Esophagus mucosa (tissue), 1 donor: ENCODE results near the gene RIPOR1. TPM values are rescaled to one million over a fixed set of nuclear protein-coding genes. Genes with fewer than 3 reads are reported as not detected.

Experiments
- ATAC-seq: fragments of 200-7000 bp; cut with Tn5 transposase; one replicate; pipeline ENCODE4 v1.9.1; 2020
- total RNA-seq: library from RNA; stranded (reverse); gene quantifications from one replicate; pipeline ENCODE4 v1.2.4, GENCODE V29; 2023
- donor health status: DM: yes; HTN: yes; CAD: no.

RIPOR1 gene
- total RNA-seq, 1 donor from 2014 or later, result 14.3 TPM

DNA sequence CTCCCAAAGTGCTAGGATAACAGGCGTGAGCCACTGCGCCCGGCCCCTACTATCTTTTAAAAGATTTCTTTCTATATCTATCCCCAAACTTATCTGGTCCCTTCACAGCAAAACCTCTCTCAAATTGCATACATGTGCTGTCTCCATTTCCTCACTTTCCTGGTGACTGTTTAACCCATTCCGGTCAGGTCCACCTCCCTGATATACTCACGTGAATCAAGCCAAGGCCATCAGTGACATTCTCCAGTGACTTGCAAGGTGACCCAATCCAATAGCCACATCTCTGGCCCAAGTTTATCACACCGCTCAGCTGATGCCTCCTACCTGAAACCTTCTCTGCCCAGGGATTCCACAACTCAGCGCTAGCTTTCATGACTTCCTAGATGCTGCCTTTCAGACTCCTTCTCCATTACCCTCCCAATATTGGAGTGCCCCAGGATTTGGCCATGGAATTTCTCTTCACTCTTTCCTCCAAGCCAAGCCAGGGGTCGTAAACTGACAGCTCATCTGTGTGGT, 32.3 kb downstream of the RIPOR1 start:
- ATAC-seq, result no peak

DNA sequence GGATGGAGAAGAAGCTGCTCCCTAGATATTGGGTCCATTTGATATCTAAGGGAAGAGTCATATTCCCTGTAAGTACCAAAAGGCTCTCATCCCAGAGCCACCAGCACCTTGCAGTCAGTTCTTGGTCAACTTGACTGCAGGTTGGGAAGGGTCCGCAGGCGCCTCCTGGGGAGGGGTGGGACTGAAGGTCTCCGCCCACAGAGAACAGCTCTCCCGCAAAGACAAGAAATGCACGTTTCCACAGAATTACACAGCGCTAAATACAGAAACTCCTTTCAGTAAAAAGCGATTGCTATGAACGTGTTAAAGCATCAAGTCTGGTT, 32.8 kb downstream of the RIPOR1 start:
- no peak for ATAC-seq

DNA sequence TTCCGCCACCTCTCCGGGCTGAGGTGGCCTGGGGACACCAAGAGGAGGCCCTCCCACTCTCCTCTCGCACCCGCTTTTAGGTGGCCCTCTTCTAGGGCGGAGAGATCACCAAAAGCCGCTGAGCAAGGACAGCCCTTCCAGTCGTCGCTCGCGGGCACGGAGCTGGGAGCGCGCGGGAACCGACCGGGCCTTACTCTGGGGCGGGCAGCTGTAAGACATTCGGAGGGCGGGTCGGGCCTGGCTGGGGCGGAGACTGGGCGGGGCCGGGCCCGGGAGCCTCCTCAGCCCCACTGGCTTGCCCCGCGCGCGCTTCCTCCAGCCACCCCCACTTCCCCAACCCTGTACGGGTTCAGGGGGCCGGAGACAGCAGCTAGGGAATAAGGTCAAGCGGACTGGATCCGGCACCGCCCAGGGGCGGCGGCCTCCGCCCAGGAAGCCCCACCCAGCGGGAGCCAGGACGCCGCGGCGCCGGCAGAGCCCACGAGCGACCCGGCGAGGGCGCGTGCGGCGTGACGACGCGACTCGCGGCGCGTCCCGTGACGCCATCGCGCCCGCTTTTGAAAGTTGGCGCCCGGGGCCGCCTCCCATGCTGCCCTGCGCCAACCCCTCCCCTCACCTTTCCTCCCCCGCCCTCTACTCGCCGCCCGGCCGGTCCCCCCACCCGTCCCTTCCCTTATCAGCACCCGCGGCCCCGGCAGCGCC, 33.3 kb downstream of the RIPOR1 start:
- peak; percentile 92 for ATAC-seq

DNA sequence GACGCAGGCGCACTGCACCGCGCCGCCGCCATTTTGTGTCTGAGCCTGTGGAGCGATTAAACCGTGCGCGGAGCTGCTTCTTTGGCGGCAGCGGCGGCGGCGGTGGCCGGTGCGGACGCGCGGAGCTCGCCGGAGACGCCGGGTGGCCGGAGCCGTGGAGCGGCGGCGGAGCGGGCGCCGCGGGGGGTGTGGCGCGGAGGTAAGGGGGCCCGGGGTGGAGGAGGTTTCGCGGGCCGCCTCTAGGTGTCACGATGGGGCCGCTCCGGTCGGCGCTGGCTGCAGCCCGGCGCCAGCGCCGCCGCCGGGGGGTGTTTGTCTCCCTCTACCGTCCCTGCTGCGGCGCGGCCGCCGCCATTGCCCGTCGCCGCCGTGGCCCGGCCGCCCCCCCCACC, 33.9 kb downstream of the RIPOR1 start, which contains the start of gene CTCF:
Gene CTCF (plus strand): TSS at position 1 of the 392 bp plus-strand sequence. CDS start 48,307 bp downstream, outside the sequence.
- peak; percentile 72 for ATAC-seq

DNA sequence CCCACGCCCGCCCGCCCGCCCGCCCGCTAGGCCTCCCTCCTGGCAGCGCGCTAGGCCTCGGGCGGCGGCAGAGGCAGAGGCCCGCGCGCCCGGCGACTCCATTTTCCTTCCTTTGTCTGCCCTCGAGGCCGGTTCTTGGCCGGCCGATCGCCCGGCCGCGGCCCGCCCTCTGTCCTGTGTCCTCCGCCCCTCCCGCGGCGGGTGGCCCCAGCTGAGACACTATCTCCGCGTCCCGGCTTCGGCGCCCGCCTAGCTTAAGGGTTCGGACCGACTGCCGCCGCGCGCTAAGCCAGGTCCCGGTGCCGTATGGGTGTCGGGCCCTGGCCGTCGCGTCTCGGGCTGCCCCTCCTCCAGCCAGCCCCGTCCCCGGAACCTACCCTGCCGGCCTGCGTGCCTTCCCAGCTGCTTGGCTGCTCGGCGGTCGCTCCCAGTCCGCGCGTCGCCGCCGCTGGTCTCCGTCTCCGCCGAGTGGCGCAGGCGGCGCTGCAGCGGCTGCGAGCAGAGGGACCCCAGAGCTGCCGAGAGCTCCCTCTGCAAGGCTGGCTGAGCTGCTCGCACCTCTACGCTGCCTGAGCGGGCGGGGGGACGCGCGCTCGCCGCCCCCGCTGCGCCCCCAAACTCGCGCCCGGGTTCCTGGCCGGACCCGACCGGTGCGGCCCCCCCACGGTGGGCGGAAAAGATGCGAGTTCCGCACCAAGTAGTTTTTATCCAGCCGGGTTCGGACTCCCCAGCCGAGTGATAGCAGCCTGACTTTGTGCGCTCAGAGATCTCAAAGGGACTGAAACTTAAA, 34.5 kb downstream of the RIPOR1 start:
- peak; percentile 14 for ATAC-seq

DNA sequence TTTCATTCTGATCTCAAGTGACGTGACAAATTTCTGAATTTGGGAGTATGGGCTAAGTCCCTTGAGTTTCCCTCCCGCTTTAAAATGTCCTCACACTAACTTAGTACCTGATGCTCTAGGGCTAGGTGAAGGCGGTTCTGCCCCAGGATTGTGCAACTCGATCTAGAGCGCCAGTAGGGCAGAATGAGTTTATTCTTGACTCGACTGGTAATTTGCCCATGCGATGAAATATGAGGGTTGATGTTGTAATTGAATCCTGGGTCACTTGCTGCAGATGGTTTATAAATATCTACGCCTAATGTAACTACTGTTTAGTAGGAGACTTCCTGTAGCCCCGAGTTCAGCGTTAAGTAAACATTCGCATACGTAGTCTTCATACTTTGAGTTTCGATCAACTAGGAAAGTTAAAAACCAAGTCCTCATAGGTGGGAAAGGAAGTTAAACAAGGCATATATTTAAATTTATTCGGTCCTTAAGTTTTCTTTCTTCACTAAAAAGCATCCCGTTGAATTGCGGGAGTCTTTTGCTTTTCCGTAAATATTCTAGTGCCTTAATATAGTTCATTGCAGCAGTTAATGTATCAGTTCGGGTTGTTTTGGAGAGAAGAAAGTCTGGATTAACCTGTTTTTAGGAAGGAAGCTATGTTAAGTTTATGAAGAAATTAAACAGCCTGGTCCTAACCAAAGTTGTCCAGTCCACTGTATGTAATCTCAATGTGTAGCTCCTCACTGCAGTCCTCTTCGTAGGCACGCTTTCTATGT, 35.3 kb downstream of the RIPOR1 start:
- ATAC-seq, result peak; percentile 22

DNA sequence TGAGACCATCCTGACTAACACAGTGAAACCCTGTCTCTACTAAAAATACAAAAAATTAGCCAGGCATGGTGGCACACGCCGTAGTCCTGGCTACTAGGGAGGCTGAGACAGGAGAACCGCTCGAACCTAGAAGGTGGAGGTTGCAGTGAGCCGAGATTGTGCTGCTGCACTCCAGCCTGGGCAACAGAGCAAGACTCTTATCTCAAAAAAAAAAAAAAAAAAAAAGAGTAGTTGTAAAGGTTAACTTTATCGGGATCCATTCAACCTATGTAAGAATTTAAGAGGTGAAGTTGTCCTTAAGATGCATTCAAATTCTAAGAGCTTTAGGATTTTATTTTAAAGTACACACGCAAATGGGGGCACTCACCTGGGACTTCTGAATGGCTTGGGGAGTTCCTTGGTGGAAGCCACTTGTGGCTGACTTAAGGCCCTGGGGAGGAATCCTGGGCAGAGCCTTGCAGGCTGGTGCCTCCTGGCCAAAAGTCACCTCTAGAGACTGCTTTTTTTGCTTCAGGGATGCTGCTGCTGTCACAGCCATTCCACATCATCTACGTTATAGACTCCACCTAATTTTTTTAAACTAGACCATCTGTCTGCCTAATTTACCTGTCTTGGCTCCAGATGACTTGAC, 37.0 kb downstream of the RIPOR1 start:
- ATAC-seq, result no peak

DNA sequence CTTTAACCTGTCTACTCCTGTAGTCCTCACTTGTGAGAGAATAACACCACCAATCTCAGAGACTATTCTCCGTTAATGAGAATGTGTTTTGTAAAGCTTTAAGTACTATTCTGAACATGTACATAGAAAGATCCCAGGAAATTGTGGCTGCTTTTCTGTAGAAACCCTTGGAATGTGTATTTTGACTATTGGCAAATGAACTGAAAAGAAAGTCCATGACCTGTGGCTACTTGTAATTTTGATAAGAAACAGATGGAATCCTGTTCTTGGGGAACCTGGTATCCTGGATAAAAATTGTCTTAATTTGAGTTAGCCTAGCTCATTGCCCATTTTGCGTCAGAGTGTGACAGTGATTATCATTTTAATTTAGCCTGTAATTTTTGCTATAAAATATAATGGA, 42.8 kb downstream of the RIPOR1 start:
- ATAC-seq, result no peak

DNA sequence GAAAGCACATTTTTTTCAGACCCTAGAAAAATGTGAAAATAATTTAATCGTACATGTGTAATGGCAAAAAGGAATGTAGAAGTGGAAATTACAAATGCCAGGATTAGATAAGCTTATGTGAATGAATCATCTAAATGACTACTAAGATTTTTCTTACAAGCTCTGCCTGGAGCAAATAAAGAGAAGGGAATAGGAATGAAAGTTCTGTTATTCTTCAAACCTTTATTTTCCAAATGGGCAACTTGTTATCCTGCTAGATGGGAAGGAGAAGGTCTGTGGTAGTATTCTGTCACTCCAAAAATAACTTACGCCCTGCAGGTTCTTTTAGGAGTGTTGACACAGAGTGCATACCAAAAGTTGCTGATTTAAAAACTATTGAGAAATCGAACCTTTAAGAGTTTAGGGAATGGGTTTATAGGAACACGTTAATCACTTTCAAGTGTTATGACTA, 43.4 kb downstream of the RIPOR1 start:
- ATAC-seq, result peak; percentile 48

DNA sequence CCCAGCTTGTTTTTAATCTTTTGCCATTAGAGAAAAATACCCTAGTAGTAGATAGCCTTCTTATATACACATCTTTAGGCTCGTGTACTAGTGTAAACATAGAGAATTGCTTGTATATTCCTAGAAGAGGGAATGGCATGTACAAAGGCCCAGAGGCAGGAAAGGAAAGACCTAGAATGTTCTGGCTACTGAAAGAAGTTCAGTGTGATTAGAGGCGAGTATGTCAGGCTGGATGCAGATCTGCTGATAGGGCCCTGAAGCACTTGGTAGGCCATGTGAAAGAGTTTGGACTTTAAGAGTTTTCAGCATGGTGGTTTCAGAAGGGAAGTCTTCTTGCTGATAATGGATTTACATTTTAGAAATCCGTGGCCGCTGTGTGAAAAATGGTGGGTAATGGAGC, 51.1 kb downstream of the RIPOR1 start:
- ATAC-seq, result no peak

DNA sequence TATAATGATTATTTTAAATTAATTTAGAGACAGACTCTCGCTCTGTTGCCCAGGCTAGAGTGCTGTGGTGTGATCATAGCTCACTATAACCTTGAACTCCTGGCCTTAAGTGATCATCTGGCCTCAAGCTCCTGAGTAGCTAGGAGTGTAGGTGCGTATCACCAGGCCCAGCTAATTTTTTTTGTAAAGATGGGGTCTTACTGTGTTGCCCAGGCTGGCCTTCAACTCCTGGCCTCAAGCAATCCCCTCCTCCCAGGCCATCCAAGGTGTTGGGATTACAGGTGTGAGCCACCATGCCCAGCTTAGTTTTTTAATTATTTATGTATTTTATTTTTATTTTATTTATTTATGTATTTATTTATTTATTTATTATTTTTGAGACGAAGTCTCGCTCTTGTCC, 51.6 kb downstream of the RIPOR1 start:
- no peak for ATAC-seq

DNA sequence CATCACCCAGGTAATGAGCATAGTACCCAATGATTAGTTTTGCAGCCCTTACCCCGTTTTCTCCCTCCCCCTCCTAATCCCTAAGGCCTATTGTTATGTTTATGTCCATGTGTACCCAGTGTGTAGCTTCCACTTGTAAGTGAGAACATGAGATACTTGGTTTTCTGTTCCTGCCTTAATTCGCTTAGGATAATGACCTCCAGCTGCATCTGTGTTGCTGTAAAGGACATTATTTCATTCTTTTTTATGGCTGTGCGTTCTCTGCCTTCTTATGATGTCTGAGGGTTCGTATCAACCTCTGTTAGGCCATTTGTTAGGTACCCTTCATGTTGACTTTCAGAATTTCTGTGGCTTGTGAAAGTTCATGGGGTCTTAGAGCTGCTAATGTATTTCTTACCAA, 64.7 kb downstream of the RIPOR1 start:
- no peak for ATAC-seq

DNA sequence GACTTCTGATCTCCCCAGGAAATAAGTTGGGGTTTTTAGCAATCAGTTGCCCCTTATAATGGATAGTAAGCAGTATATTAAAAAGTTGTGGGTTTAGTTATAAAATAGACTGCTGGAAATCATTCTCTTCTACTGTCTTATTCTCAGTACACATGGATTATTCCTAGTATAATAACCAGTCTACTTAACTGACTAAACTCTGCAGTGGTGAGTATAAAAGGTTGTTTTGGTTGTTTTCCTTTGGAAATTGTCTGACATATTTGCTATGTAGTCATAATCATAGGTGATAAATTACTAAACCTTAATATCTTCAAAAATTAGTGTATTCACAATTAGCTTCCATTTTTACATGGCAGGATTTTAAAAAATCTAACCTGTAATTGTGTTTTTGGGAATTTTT, 65.1 kb downstream of the RIPOR1 start:
- no peak for ATAC-seq

DNA sequence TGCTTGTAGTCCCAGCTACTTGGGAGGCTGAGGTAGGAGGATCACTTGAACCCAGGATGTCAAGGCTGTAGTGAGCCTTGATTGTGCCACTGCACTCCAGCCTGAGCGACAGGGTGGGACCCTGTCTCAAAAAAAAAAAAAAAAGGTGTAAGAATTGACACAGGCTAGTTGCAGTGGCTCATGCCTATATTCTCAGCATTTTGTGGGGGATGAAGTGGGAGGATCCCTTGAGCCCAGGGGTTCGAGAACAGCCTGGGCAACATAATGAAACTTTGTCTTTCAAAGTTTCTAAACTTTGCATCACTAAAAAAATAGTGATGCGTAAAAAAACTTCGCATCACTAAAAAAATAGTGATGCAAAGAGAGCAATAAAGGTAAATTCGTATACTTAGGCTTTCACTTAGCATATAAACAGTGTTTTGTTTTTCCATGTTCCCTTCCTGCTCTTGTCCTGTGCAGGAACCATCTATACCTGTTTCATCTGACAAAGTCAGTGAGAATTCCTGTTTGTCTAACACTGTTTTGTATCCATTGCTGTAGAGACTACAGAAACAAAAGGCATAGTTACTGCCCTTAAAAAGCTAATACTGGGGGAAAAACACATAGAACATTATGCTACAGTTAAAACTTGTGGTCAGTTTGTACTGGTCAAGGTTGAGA, 65.8 kb downstream of the RIPOR1 start:
- ATAC-seq, result no peak

DNA sequence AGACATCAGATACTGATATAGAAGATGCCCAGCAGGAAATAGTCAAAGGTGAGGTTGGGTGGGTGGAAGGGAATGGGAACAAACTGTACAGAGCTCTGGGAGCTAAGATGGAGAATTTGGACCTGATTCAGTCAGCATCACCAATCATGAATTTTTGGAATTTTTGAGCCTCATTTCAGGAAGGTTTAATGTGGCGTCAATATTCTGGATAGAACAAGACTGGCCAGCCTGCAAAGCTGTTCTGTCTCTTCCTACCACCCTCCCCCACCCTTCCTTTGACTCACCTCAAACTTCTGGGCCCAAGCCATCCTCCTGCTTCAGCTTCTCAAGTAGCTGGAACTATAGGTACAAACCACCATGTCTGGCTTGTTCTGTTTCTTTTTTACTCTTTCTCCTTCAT, 66.3 kb downstream of the RIPOR1 start:
- ATAC-seq, result peak; percentile 68

Other genes starting within 250 kb of the RIPOR1 start
- gene PLEKHG4, start 249.3 kb upstream of the RIPOR1 start, total RNA-seq, result 4.9 TPM
- gene KCTD19, start 202.1 kb upstream of the RIPOR1 start, total RNA-seq, result not detected
- not detected for gene LRRC36, start 202.0 kb upstream of the RIPOR1 start, total RNA-seq
- 3.7 TPM for gene TPPP3, start 135.3 kb upstream of the RIPOR1 start, total RNA-seq
- gene ZDHHC1, start 112.4 kb upstream of the RIPOR1 start, total RNA-seq, result 3.8 TPM
- 6.6 TPM for gene HSD11B2, start 97.7 kb upstream of the RIPOR1 start, total RNA-seq
- 80.9 TPM for gene ATP6V0D1, start 47.7 kb upstream of the RIPOR1 start, total RNA-seq
- gene AGRP, start 45.3 kb upstream of the RIPOR1 start, total RNA-seq, result not detected
- gene CTCF, start 33.7 kb downstream of the RIPOR1 start, total RNA-seq, result 28.3 TPM
- 2.4 TPM for gene CARMIL2, start 116.3 kb downstream of the RIPOR1 start, total RNA-seq
- 7.8 TPM for gene ACD, start 131.4 kb downstream of the RIPOR1 start, total RNA-seq
- 1.8 TPM for gene PARD6A, start 132.1 kb downstream of the RIPOR1 start, total RNA-seq
- gene ENKD1, start 137.9 kb downstream of the RIPOR1 start, total RNA-seq, result 3.8 TPM
- gene C16orf86, start 138.0 kb downstream of the RIPOR1 start, total RNA-seq, result 0.84 TPM
- gene GFOD2, start 190.5 kb downstream of the RIPOR1 start, total RNA-seq, result 25.4 TPM